Nephron (organoid): ENCODE data around the gene MYO3B.

Experiments
- H3K27ac Mint-ChIP-seq, 3 experiments: 2 replicates each; pipeline ENCODE4 v1.8.0; 2020; ENCODE audit warnings: mixed read lengths in 3 of 3, mild to moderate bottlenecking in 2 of 3, moderate library complexity in 1 of 3
- H3K27me3 Mint-ChIP-seq: 2 replicates; pipeline ENCODE4 v1.8.0; 2021; ENCODE audit warnings: low read depth, mild to moderate bottlenecking, moderate library complexity, mixed read lengths
- H3K36me3 Mint-ChIP-seq: 2 replicates; pipeline ENCODE4 v1.8.0; 2020; ENCODE audit warnings: low read depth, mixed read lengths
- H3K4me1 Mint-ChIP-seq: 2 replicates; pipeline ENCODE4 v1.8.0; 2020; ENCODE audit warnings: mixed read lengths
- H3K4me3 Mint-ChIP-seq, 3 experiments: 2 replicates each; pipeline ENCODE4 v1.8.0; 2020; ENCODE audit warnings: mild to moderate bottlenecking in 3 of 3, mixed read lengths in 3 of 3, moderate library complexity in 2 of 3
- H3K9me3 Mint-ChIP-seq: 2 replicates; pipeline ENCODE4 v1.8.0; 2020; ENCODE audit warnings: mixed read lengths
- TF ChIP-seq, protein P1 (sequence below), 3 experiments: fragments of 200-600 bp; sonication (generic); IDR thresholded peaks; one replicate each; pipeline ENCODE4 v1.5.0; 2021; ENCODE audit warnings: antibody characterized with exemption in 3 of 3; ENCODE audit not compliant: unreplicated experiment in 3 of 3

The MYO3B gene

DNA sequence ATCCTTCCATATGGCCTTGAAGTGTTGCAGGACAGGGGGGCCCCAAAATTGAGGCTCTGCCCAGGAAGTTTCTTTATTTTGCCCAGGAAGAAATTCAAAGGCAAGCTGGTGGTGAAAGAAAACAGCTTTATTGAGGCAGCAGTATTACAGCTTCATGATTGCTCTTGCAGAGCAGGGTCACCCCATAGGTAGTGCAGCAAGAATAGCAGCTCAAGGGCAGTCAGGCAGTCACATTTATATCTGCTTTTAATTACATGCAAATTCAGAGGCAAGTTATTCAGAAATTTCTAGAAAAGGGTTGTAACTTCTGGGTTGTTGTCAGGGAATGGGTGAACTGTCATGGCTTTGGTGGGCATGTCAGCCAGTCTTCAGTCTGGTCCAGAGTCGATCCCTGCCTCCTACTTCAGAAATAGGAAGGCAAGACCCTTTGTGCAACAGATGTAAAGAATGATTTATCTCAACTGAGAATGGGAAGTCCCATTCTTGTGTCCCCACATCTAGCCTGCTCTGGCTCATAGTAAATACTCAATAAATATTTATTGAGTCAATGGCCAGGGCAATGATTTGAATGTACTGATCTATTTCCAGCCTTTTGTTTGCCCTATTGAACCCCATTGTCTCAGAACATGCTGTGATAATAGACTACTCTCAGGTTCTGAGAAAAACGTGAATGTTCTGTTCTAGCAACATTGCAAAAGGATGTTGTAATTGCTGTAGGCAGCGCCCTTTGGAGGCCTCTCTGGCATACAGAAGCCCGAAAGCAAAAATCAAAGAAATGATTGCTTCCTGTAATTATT, 129.8 kb downstream of the MYO3B start:
- Mint-ChIP-seq H3K4me1 (peaks cover 7% of the 10 kb centered on the region), H3K27me3 (no peaks in the 10 kb centered on the region), H3K9me3 (no peaks in the 10 kb centered on the region), H3K36me3 (no peaks in the 10 kb centered on the region), H3K4me3 (no peak overlapping the region), H3K27ac (no peak overlapping the region)
- TF ChIP-seq, protein P1, sequence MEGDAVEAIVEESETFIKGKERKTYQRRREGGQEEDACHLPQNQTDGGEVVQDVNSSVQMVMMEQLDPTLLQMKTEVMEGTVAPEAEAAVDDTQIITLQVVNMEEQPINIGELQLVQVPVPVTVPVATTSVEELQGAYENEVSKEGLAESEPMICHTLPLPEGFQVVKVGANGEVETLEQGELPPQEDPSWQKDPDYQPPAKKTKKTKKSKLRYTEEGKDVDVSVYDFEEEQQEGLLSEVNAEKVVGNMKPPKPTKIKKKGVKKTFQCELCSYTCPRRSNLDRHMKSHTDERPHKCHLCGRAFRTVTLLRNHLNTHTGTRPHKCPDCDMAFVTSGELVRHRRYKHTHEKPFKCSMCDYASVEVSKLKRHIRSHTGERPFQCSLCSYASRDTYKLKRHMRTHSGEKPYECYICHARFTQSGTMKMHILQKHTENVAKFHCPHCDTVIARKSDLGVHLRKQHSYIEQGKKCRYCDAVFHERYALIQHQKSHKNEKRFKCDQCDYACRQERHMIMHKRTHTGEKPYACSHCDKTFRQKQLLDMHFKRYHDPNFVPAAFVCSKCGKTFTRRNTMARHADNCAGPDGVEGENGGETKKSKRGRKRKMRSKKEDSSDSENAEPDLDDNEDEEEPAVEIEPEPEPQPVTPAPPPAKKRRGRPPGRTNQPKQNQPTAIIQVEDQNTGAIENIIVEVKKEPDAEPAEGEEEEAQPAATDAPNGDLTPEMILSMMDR (IDR thresholded peaks at IDR 0.05; ENCODE audit: unreplicated experiment in 3 of 3) = no peak

GRCh38 chr2:170310876-170311502, 133.0 kb downstream of the MYO3B start:
- no peaks in the 10 kb centered on the region for H3K27me3 Mint-ChIP-seq
- no peaks in the 10 kb centered on the region for H3K9me3 Mint-ChIP-seq
- H3K36me3 Mint-ChIP-seq = no peaks in the 10 kb centered on the region
- H3K4me3 Mint-ChIP-seq = no peak overlapping the region
- H3K4me1 Mint-ChIP-seq = peaks cover 22% of the 10 kb centered on the region
- TF ChIP-seq, protein P1 (IDR thresholded peaks at IDR 0.05; ENCODE audit: unreplicated experiment in 3 of 3) = no peak
- H3K27ac Mint-ChIP-seq = no peak overlapping the region

DNA sequence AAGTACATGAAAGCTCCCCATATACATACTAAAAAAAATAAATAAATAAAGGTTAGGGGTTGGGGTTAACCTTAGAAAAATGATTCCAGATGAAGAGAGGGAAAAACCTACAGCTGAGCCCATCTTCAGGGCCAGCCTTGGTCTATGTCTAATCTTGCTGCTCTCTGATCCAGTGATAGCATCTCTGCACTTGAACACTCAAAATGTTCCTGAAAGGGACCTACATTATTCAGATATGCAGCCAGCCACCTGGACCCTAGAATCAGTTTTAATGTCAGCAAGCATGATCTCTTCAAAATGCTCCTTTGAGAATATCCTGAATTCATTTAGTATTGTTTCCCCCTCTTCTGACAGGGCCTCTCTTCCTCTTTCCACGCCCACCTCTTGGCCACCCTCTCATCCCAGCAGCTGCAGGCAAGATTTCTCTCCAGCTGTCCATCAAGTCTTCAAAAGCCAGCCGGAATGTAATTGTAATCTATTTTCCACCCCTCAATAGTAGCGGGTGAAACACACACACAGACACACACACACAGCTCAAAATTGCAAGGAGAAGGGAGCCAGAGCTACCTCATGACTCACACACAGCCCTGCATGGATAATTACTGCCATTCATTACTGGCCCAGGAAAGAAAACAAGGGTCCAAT, 135.5 kb downstream of the MYO3B start:
- Mint-ChIP-seq H3K4me1 (peaks cover 22% of the 10 kb centered on the region), H3K9me3 (peaks cover 6% of the 10 kb centered on the region), H3K36me3 (no peaks in the 10 kb centered on the region), H3K27ac (peak overlapping the region in 1 of 3 experiments; percentile 21), H3K4me3 (peak overlapping the region in 1 of 3 experiments; percentile 7), H3K27me3 (no peaks in the 10 kb centered on the region)
- TF ChIP-seq, protein P1 (IDR thresholded peaks at IDR 0.05; ENCODE audit: unreplicated experiment in 3 of 3) = no peak

- Mint-ChIP-seq H3K4me1 (peaks cover 22% of the 10 kb centered on the region), H3K4me3 (peak overlapping the region in 1 of 3 experiments; percentile 7), H3K27me3 (no peaks in the 10 kb centered on the region), H3K27ac (peak overlapping the region in 1 of 3 experiments; percentile 21), H3K36me3 (no peaks in the 10 kb centered on the region), H3K9me3 (peaks cover 10% of the 10 kb centered on the region)
- TF ChIP-seq, protein P1 (IDR thresholded peaks at IDR 0.05; ENCODE audit: unreplicated experiment in 3 of 3) = no peak
These were observed 136.0 kb downstream of the MYO3B start for GRCh38 chr2:170313992-170314348.

DNA sequence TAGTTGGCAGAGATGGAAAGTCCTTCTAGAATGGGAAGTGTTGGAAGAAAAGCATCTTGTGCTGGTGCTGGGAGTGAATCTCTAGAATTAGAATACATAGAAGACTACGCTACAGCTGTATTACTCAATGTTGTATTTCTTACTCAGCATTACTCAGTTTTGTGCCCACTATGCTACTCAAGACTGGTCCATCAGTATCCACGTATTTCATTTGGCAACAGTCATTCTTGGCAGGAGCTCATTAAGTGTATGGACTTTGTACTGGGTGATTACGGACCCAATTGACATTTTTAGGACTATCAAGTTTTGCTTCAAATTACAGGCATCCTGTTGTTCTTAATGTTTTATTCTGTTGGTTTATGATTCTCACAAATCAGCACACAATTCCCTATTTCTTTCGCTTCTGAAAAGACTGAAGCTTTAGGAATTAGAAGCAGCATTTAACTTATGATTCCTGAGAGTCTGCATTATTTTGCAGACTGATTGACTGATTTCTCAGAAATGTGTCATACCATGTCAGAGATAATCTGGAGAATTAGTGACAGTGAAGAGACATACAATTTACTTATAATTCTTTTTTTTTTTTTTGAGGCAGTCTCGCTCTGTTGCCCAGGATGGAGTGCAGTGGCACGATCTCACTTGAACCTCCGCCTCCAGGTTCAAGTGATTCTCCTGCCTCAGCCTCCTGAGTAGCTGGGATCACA, 136.9 kb downstream of the MYO3B start:
- TF ChIP-seq, protein P1 (IDR thresholded peaks at IDR 0.05; ENCODE audit: unreplicated experiment in 3 of 3) = no peak
- Mint-ChIP-seq H3K4me1 (peaks cover 22% of the 10 kb centered on the region), H3K36me3 (no peaks in the 10 kb centered on the region), H3K9me3 (peaks cover 18% of the 10 kb centered on the region), H3K27ac (no peak overlapping the region), H3K4me3 (no peak overlapping the region), H3K27me3 (no peaks in the 10 kb centered on the region)
